ENCODE results near the gene FBXW7.
A peak's percentile ranks its signal among the peaks of the same experiment; 100 is the strongest.

The FBXW7 gene

DNA sequence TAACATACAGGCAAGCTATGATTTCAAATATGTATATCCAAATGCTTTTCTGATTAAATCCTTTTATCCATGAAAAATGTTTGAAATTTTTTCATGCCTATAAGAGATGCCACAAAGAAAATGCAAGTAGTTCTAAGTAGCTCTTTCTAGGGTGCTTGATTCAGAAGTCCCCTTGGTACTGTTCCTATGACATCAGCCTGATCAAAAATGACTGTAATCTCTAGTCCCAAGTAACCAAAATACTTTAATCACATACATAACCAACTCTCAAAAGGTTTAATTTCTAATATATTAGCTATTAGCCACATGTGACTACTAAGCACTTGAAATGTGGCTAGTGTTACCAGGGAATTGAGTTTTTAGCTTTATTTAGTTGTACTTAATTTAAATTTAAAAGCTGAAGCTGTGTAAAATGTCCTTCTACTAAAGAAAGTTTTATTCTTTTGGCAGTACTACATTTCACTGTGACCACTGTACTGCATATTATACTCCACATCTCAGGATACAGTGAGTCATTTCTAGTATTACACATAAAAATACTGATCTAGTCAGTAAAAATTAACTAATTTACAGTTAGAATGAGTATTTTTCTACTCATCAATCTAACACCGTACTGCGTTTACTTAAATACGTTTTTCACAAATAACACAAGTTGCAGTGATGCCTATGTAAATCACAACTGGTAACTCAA is 33.9 kb downstream of the FBXW7 start:
- no peak for DNase-seq (ENCODE audit: low read depth)
- TF ChIP-seq POLR2A (IDR thresholded peaks at IDR 0.05; ENCODE audit: extremely low read depth, insufficient read length) (no peak), MYC (IDR thresholded peaks at IDR 0.05; ENCODE audit: low read depth, low read length) (no peak)
- TF ChIP-seq, protein P1, sequence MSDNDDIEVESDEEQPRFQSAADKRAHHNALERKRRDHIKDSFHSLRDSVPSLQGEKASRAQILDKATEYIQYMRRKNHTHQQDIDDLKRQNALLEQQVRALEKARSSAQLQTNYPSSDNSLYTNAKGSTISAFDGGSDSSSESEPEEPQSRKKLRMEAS (IDR thresholded peaks at IDR 0.05; ENCODE audit: low read depth, low read length): no peak
- TF ChIP-seq, protein P2, sequence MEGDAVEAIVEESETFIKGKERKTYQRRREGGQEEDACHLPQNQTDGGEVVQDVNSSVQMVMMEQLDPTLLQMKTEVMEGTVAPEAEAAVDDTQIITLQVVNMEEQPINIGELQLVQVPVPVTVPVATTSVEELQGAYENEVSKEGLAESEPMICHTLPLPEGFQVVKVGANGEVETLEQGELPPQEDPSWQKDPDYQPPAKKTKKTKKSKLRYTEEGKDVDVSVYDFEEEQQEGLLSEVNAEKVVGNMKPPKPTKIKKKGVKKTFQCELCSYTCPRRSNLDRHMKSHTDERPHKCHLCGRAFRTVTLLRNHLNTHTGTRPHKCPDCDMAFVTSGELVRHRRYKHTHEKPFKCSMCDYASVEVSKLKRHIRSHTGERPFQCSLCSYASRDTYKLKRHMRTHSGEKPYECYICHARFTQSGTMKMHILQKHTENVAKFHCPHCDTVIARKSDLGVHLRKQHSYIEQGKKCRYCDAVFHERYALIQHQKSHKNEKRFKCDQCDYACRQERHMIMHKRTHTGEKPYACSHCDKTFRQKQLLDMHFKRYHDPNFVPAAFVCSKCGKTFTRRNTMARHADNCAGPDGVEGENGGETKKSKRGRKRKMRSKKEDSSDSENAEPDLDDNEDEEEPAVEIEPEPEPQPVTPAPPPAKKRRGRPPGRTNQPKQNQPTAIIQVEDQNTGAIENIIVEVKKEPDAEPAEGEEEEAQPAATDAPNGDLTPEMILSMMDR (IDR thresholded peaks at IDR 0.05; ENCODE audit: low read depth, low read length): no peak
- H3K4me3 ChIP-seq (ENCODE audit: low read depth, low read length): no peak overlapping the region

DNA sequence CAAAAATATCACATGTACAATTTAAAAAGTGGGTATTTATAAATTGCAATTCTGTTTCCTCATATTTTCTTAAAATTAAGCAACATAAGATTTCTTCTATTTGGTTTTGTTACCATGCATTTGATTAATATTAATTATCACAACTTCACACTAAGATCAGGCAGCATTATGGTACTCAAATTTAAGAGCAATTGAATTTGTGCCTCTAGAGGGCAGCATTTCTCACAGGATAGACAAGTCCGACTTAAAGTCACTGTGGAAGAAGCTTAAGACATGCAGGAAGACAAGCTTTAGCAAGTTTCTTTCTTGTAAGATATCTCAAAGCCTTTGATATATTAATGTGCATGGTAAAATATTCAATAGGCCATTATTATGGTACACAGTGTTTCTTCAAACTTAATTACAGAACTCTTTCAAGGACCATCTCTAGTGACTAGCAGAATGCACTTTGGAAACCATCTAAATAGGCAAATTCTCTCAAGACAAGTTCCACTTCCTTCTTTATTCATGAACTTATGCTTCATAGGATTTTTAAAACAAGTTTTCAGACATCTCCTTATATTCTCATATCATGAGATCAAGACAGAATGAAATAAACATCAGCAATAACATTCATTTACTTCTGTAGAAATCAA is 35.0 kb downstream of the FBXW7 start:
- no peak for TF ChIP-seq POLR2A (IDR thresholded peaks at IDR 0.05; ENCODE audit: extremely low read depth, insufficient read length)
- TF ChIP-seq, protein P2 (IDR thresholded peaks at IDR 0.05; ENCODE audit: low read depth, low read length): peak; percentile 60
- DNase-seq (ENCODE audit: low read depth): peak; percentile 90
- no peak overlapping the region for H3K4me3 ChIP-seq (ENCODE audit: low read depth, low read length)

DNA sequence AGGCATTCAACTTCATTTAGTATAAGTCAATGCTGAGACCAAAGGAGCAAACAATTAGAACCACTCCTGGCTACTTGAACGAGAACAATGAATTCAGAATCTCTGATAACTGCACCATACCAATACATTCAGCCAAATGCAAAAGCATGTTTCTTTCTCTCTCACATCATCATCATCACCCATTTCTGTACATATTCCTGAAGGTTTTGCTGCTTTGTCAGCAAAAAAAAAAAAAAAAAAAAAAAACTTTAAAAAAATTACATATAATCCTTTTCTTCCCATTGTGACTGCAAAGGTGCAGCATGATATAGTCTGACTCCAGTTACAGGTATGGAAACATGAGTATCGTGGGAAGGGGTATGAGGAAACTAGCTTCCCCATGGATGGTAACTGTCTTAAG is 35.6 kb downstream of the FBXW7 start:
- no peak for DNase-seq (ENCODE audit: low read depth)
- H3K4me3 ChIP-seq (ENCODE audit: low read depth, low read length): no peak overlapping the region
- TF ChIP-seq, protein P2 (IDR thresholded peaks at IDR 0.05; ENCODE audit: low read depth, low read length): no peak
- TF ChIP-seq, protein P1 (IDR thresholded peaks at IDR 0.05; ENCODE audit: low read depth, low read length): no peak
- TF ChIP-seq POLR2A (IDR thresholded peaks at IDR 0.05; ENCODE audit: extremely low read depth, insufficient read length): no peak
- TF ChIP-seq MYC (IDR thresholded peaks at IDR 0.05; ENCODE audit: low read depth, low read length): no peak

DNA sequence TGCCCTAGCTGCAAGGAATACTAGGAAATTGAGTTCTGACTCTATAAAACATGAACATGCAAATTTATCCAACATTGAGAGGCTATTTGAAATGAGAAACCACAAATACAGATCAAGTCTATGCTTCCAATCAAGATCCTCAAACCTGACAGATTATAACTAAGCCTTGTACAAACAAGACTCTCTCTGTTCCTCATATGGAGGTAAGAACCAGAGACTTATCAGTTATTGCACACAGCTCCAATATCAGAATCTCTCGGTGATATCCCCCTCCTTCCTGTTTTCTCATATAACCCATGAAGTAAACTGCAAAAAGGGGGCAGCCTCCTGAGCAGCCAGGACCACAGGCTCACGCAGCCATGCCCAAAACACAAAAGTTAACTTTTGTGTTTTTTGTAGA is 36.5 kb downstream of the FBXW7 start:
- DNase-seq (ENCODE audit: low read depth): no peak
- no peak overlapping the region for H3K4me3 ChIP-seq (ENCODE audit: low read depth, low read length)
- TF ChIP-seq, protein P2 (IDR thresholded peaks at IDR 0.05; ENCODE audit: low read depth, low read length): no peak
- TF ChIP-seq MYC (IDR thresholded peaks at IDR 0.05; ENCODE audit: low read depth, low read length) (no peak), POLR2A (IDR thresholded peaks at IDR 0.05; ENCODE audit: extremely low read depth, insufficient read length) (no peak)
- TF ChIP-seq, protein P1 (IDR thresholded peaks at IDR 0.05; ENCODE audit: low read depth, low read length): no peak

DNA sequence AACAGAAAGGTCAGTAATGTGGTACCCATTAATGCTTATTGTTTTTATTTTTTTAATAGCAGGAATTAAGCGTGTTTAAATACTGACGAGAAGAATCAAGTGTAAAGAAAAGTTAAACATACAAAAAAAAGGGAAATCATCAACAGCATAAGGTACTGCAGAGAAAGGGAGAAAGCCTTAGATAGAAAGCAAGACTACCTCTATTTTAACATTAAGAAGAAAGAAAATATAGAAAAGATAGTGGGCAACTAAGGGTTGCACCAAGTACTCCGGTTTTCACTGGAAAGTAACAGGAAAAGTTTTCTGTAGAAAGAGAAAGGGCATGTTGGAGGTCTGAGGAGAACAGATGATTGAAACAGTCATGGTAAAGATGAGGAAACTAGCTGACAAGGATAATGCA is 41.9 kb downstream of the FBXW7 start:
- no peak overlapping the region for H3K4me3 ChIP-seq (ENCODE audit: low read depth, low read length)
- DNase-seq (ENCODE audit: low read depth): no peak
- TF ChIP-seq POLR2A (IDR thresholded peaks at IDR 0.05; ENCODE audit: extremely low read depth, insufficient read length) (no peak), MYC (IDR thresholded peaks at IDR 0.05; ENCODE audit: low read depth, low read length) (no peak)
- TF ChIP-seq, protein P2 (IDR thresholded peaks at IDR 0.05; ENCODE audit: low read depth, low read length): no peak
- TF ChIP-seq, protein P1 (IDR thresholded peaks at IDR 0.05; ENCODE audit: low read depth, low read length): no peak

All from NB4 (cell line).